Neural crest cell (in vitro differentiated cells): ENCODE measurements around the gene TTN. TPM values are rescaled to one million over a fixed set of nuclear protein-coding genes. Genes with fewer than 3 reads are reported as not detected.

Source experiments
- DNase-seq: peaks from one replicate; pipeline ENCODE4 v3.0.0; 2021; ENCODE audit warnings: low read depth, mixed read lengths, low spot score
- H3K27ac Mint-ChIP-seq: one replicate; pipeline ENCODE4 v1.8.0; 2021; ENCODE audit warnings: mild to moderate bottlenecking, mixed read lengths; ENCODE audit not compliant: unreplicated experiment
- H3K27me3 Mint-ChIP-seq: 2 replicates; pipeline ENCODE4 v1.8.0; 2021; ENCODE audit warnings: low read depth, mild to moderate bottlenecking, mixed read lengths
- H3K36me3 Mint-ChIP-seq: 2 replicates; pipeline ENCODE4 v1.8.0; 2021; ENCODE audit warnings: low read depth, mild to moderate bottlenecking, mixed read lengths
- H3K4me1 Mint-ChIP-seq: 2 replicates; pipeline ENCODE4 v1.8.0; 2021; ENCODE audit warnings: mixed read lengths
- H3K4me3 Mint-ChIP-seq: one replicate; pipeline ENCODE4 v1.8.0; 2021; ENCODE audit warnings: mild to moderate bottlenecking, mixed read lengths
- H3K9me3 Mint-ChIP-seq: 2 replicates; pipeline ENCODE4 v1.8.0; 2021; ENCODE audit warnings: mixed read lengths
- CTCF ChIP-seq: fragments of 200-600 bp; sonication (generic); conservative IDR thresholded peaks from 2 replicates; pipeline ENCODE4 v1.5.0; 2021; ENCODE audit warnings: antibody characterized with exemption, mild to moderate bottlenecking
- total RNA-seq: library from RNA; stranded (reverse); gene quantifications from 2 replicates; pipeline ENCODE4 v1.2.1, GENCODE V29; 2021

Gene TTN
- total RNA-seq, 1 donor from 2014 or later = under 0.01 TPM

GRCh38 chr2:178800510-178800909 is 6.7 kb downstream of the TTN start:
- no peaks in the 10 kb centered on the region for H3K36me3 Mint-ChIP-seq
- H3K9me3 Mint-ChIP-seq = no peaks in the 10 kb centered on the region
- H3K4me3 Mint-ChIP-seq = no peak overlapping the region
- DNase-seq = no peak
- no peak for TF ChIP-seq CTCF
- H3K4me1 Mint-ChIP-seq = no peaks in the 10 kb centered on the region
- H3K27ac Mint-ChIP-seq = no peak overlapping the region
- H3K27me3 Mint-ChIP-seq = no peaks in the 10 kb centered on the region

GRCh38 chr2:178799305-178799704 is 7.9 kb downstream of the TTN start:
- H3K4me1 Mint-ChIP-seq = no peaks in the 10 kb centered on the region
- H3K4me3 Mint-ChIP-seq = no peak overlapping the region
- H3K27me3 Mint-ChIP-seq = no peaks in the 10 kb centered on the region
- H3K27ac Mint-ChIP-seq = no peak overlapping the region
- no peak for TF ChIP-seq CTCF
- no peaks in the 10 kb centered on the region for H3K36me3 Mint-ChIP-seq
- no peak for DNase-seq
- no peaks in the 10 kb centered on the region for H3K9me3 Mint-ChIP-seq

GRCh38 chr2:178796079-178796677 is 11.0 kb downstream of the TTN start:
- H3K4me1 Mint-ChIP-seq = no peaks in the 10 kb centered on the region
- TF ChIP-seq CTCF = peak; percentile 77
- H3K9me3 Mint-ChIP-seq = no peaks in the 10 kb centered on the region
- no peaks in the 10 kb centered on the region for H3K27me3 Mint-ChIP-seq
- H3K36me3 Mint-ChIP-seq = no peaks in the 10 kb centered on the region
- no peak overlapping the region for H3K27ac Mint-ChIP-seq
- no peak for DNase-seq
- no peak overlapping the region for H3K4me3 Mint-ChIP-seq

GRCh38 chr2:178787934-178788333 is 19.3 kb downstream of the TTN start:
- Mint-ChIP-seq H3K9me3 (no peaks in the 10 kb centered on the region), H3K27me3 (no peaks in the 10 kb centered on the region), H3K4me1 (no peaks in the 10 kb centered on the region), H3K27ac (no peak overlapping the region), H3K4me3 (no peak overlapping the region), H3K36me3 (no peaks in the 10 kb centered on the region)
- no peak for DNase-seq
- no peak for TF ChIP-seq CTCF

- no peaks in the 10 kb centered on the region for H3K9me3 Mint-ChIP-seq
- TF ChIP-seq CTCF = no peak
- H3K4me3 Mint-ChIP-seq = no peak overlapping the region
- no peaks in the 10 kb centered on the region for H3K36me3 Mint-ChIP-seq
- no peaks in the 10 kb centered on the region for H3K27me3 Mint-ChIP-seq
- no peak overlapping the region for H3K27ac Mint-ChIP-seq
- H3K4me1 Mint-ChIP-seq = no peaks in the 10 kb centered on the region
- no peak for DNase-seq
Measured at GRCh38 chr2:178787155-178787554, 20.1 kb downstream of the TTN start.
